HG03097 (cell line): Measurements from ENCODE around the gene COA6.
"Not testable (repeated sequence)": the region's sequence is repeated elsewhere in the genome, so short reads cannot be mapped to it uniquely, and the experiment has no call there.

Experiments
- ATAC-seq: cut with Tn5 transposase; IDR thresholded peaks from one replicate; pipeline ENCODE4 v1.9.1; 2021; ENCODE audit not compliant: unreplicated experiment, low FRiP score

The COA6 gene

GRCh38 chr1:234369033-234369430 lies 4.2 kb upstream of the COA6 start:
- no peak for ATAC-seq

- no peak for ATAC-seq
Measured at GRCh38 chr1:234369784-234370183, 3.5 kb upstream of the COA6 start.

- ATAC-seq, result no peak
Measured at GRCh38 chr1:234371414-234371813, 1.8 kb upstream of the COA6 start.

- no peak for ATAC-seq
Measured at GRCh38 chr1:234372011-234372757, 1.1 kb upstream of the COA6 start.

GRCh38 chr1:234373959-234374254 lies 651 bp downstream of the COA6 start:
- peak; percentile 14 for ATAC-seq

- no peak for ATAC-seq
Measured at GRCh38 chr1:234375672-234376071, 2.4 kb downstream of the COA6 start.

- ATAC-seq, result not testable (repeated sequence)
Measured at GRCh38 chr1:234379591-234380109, 6.4 kb downstream of the COA6 start.

- no peak for ATAC-seq
Measured at GRCh38 chr1:234381699-234382555, 8.7 kb downstream of the COA6 start.

- no peak for ATAC-seq
Measured at GRCh38 chr1:234386122-234386521, 12.9 kb downstream of the COA6 start.

- no peak for ATAC-seq
Measured at GRCh38 chr1:234388094-234388493, 14.8 kb downstream of the COA6 start.

- ATAC-seq, result no peak
Measured at GRCh38 chr1:234393190-234393589, 19.9 kb downstream of the COA6 start.

GRCh38 chr1:234395297-234395696 lies 22.0 kb downstream of the COA6 start:
- ATAC-seq, result no peak

- ATAC-seq, result no peak
Measured at GRCh38 chr1:234396092-234396491, 22.8 kb downstream of the COA6 start.

GRCh38 chr1:234396871-234397270 lies 23.6 kb downstream of the COA6 start:
- ATAC-seq, result no peak

- no peak for ATAC-seq
Measured at GRCh38 chr1:234397732-234398131, 24.5 kb downstream of the COA6 start.

GRCh38 chr1:234398849-234399381 lies 25.7 kb downstream of the COA6 start:
- no peak for ATAC-seq

- not testable (repeated sequence) for ATAC-seq
Measured at GRCh38 chr1:234399515-234399914, 26.3 kb downstream of the COA6 start.

- no peak for ATAC-seq
Measured at GRCh38 chr1:234400773-234401172, 27.5 kb downstream of the COA6 start.

GRCh38 chr1:234401658-234402057 lies 28.4 kb downstream of the COA6 start:
- no peak for ATAC-seq

GRCh38 chr1:234402939-234403338 lies 29.7 kb downstream of the COA6 start:
- ATAC-seq, result no peak

- ATAC-seq, result no peak
Measured at GRCh38 chr1:234405676-234406075, 32.4 kb downstream of the COA6 start.

- ATAC-seq, result no peak
Measured at GRCh38 chr1:234406871-234407270, 33.6 kb downstream of the COA6 start.
